H9 (cell line): ENCODE data around the gene TRIM56. TPM values are rescaled to one million over a fixed set of nuclear protein-coding genes. Genes with fewer than 3 reads are reported as not detected.

Experiments used
- DNase-seq: peaks from one replicate; pipeline ENCODE4 v3.0.0-alpha.2; 2017
- H2AFZ ChIP-seq: one replicate; pipeline ENCODE4 v1.6.1; 2013; ENCODE audit warnings: mild to moderate bottlenecking, low read length, control low read depth, moderate library complexity
- H2AK5ac ChIP-seq: 2 replicates; pipeline ENCODE4 v1.6.1; 2013; ENCODE audit warnings: low read length, control low read depth, mixed read lengths; ENCODE audit not compliant: insufficient read length
- H2BK120ac ChIP-seq: one replicate; pipeline ENCODE4 v1.6.1; 2013; ENCODE audit warnings: low read depth, mild to moderate bottlenecking, low read length, control low read depth, inconsistent platforms; ENCODE audit not compliant: poor library complexity, severe bottlenecking
- H2BK12ac ChIP-seq: 2 replicates; pipeline ENCODE4 v1.6.1; 2013; ENCODE audit warnings: low read length, control low read depth, mixed read lengths, low read depth; ENCODE audit not compliant: insufficient read length
- H2BK15ac ChIP-seq: 2 replicates; pipeline ENCODE4 v1.6.1; 2013; ENCODE audit warnings: low read depth, low read length, control low read depth
- H2BK20ac ChIP-seq: one replicate; pipeline ENCODE4 v1.6.1; 2013; ENCODE audit warnings: low read depth, mild to moderate bottlenecking, low read length, control low read depth, inconsistent platforms; ENCODE audit not compliant: poor library complexity, severe bottlenecking
- H2BK5ac ChIP-seq: 2 replicates; pipeline ENCODE4 v1.6.1; 2013; ENCODE audit warnings: low read length, control low read depth, mixed read lengths; ENCODE audit not compliant: insufficient read length
- H3K14ac ChIP-seq: 2 replicates; pipeline ENCODE4 v1.6.1; 2013; ENCODE audit warnings: low read length, control low read depth; ENCODE audit not compliant: insufficient read depth
- H3K18ac ChIP-seq: 2 replicates; pipeline ENCODE4 v1.6.1; 2013; ENCODE audit warnings: low read depth, mild to moderate bottlenecking, mixed read lengths, low read length, control low read depth; ENCODE audit not compliant: insufficient read length
- H3K23ac ChIP-seq: 2 replicates; pipeline ENCODE4 v1.6.1; 2013; ENCODE audit warnings: low read length, control low read depth, mixed read lengths, low read depth; ENCODE audit not compliant: insufficient read length
- H3K23me2 ChIP-seq: 2 replicates; pipeline ENCODE4 v1.6.1; 2013; ENCODE audit warnings: low read depth, mild to moderate bottlenecking, mixed read lengths, low read length, control low read depth; ENCODE audit not compliant: insufficient read length, poor library complexity, severe bottlenecking
- H3K27ac ChIP-seq: 2 replicates; pipeline ENCODE4 v1.5.1; 2013; ENCODE audit warnings: low read length, control low read depth, mixed read lengths, low read depth; ENCODE audit not compliant: insufficient read length
- H3K27me3 ChIP-seq: 2 replicates; pipeline ENCODE4 v1.6.1; 2013; ENCODE audit warnings: low read length, control low read depth, inconsistent platforms; ENCODE audit not compliant: insufficient read depth
- H3K4ac ChIP-seq: 2 replicates; pipeline ENCODE4 v1.6.1; 2013; ENCODE audit warnings: low read depth, mild to moderate bottlenecking, control low read depth, inconsistent platforms, low read length, moderate library complexity
- H3K4me1 ChIP-seq: 2 replicates; pipeline ENCODE4 v1.6.1; 2013; ENCODE audit warnings: low read length, control low read depth, inconsistent platforms; ENCODE audit not compliant: insufficient read depth
- H3K4me2 ChIP-seq: 2 replicates; pipeline ENCODE4 v1.6.1; 2013; ENCODE audit warnings: low read length, control low read depth, mixed read lengths; ENCODE audit not compliant: insufficient read length, insufficient read depth
- H3K56ac ChIP-seq: 2 replicates; pipeline ENCODE4 v1.6.1; 2013; ENCODE audit warnings: low read depth, mild to moderate bottlenecking, mixed read lengths, low read length, control low read depth; ENCODE audit not compliant: insufficient read length
- H3K79me1 ChIP-seq: 2 replicates; pipeline ENCODE4 v1.6.1; 2013; ENCODE audit warnings: low read depth, mild to moderate bottlenecking, moderate library complexity, low read length, control low read depth, inconsistent platforms; ENCODE audit not compliant: insufficient read depth, poor library complexity, severe bottlenecking
- H3K79me2 ChIP-seq: 2 replicates; pipeline ENCODE4 v1.6.1; 2013; ENCODE audit warnings: low read length, control low read depth, inconsistent platforms; ENCODE audit not compliant: insufficient read depth
- H3K9ac ChIP-seq: 2 replicates; pipeline ENCODE4 v1.6.1; 2013; ENCODE audit warnings: low read length, control low read depth, mixed read lengths; ENCODE audit not compliant: insufficient read length; ENCODE audit errors: extremely low read depth
- H3K9me3 ChIP-seq: one replicate; pipeline ENCODE4 v1.6.1; 2013; ENCODE audit warnings: low read depth, low read length, inconsistent platforms; ENCODE audit not compliant: control insufficient read depth
- H3T11ph ChIP-seq: one replicate; pipeline ENCODE4 v1.6.1; 2013; ENCODE audit warnings: mild to moderate bottlenecking, low read length, control low read depth, inconsistent platforms
- H4K20me1 ChIP-seq: one replicate; pipeline ENCODE4 v1.6.1; 2013; ENCODE audit not compliant: control insufficient read depth, insufficient read length, insufficient read depth
- H4K5ac ChIP-seq: 2 replicates; pipeline ENCODE4 v1.6.1; 2013; ENCODE audit warnings: low read depth, mild to moderate bottlenecking, mixed read lengths, low read length, control low read depth; ENCODE audit not compliant: insufficient read length
- H4K8ac ChIP-seq: replicated peaks from 2 replicates; pipeline ENCODE4 v1.6.1; 2013; ENCODE audit warnings: low read length, control low read depth, mixed read lengths, low read depth; ENCODE audit not compliant: insufficient read length
- H4K91ac ChIP-seq: 2 replicates; pipeline ENCODE4 v1.6.1; 2013; ENCODE audit warnings: low read depth, mild to moderate bottlenecking, moderate library complexity, mixed read lengths, low read length, control low read depth; ENCODE audit not compliant: insufficient read length
- H3K27ac Mint-ChIP-seq, 3 experiments: 2 replicates in 2 of 3; 3 replicates in 1 of 3; pipeline ENCODE4 v1.8.0; 2020 to 2021; ENCODE audit warnings: mixed read lengths in 3 of 3, mild to moderate bottlenecking in 1 of 3, moderate library complexity in 1 of 3
- H3K27me3 Mint-ChIP-seq: 2 replicates; pipeline ENCODE4 v1.8.0; 2021; ENCODE audit warnings: low read depth, mild to moderate bottlenecking, moderate library complexity, mixed read lengths
- H3K36me3 Mint-ChIP-seq, 3 experiments: 2 replicates in 2 of 3; 3 replicates in 1 of 3; pipeline ENCODE4 v1.8.0; 2020 to 2021; ENCODE audit warnings: low read depth in 3 of 3, mixed read lengths in 3 of 3; ENCODE audit not compliant: insufficient read depth in 1 of 3
- H3K4me1 Mint-ChIP-seq, 2 experiments: 2 replicates each; pipeline ENCODE4 v1.8.0; 2020; ENCODE audit warnings: mixed read lengths in 2 of 2
- H3K4me3 Mint-ChIP-seq, 2 experiments: 2 replicates in 1 of 2; 3 replicates in 1 of 2; pipeline ENCODE4 v1.8.0; 2020 to 2021; ENCODE audit warnings: mild to moderate bottlenecking in 2 of 2, mixed read lengths in 2 of 2, moderate library complexity in 1 of 2
- H3K9me3 Mint-ChIP-seq, 2 experiments: 2 replicates in 1 of 2; 3 replicates in 1 of 2; pipeline ENCODE4 v1.8.0; 2020; ENCODE audit warnings: mild to moderate bottlenecking in 2 of 2, mixed read lengths in 2 of 2, moderate library complexity in 1 of 2
- CTCF ChIP-seq: fragments of 200-600 bp; sonication (generic); conservative IDR thresholded peaks from 3 replicates; pipeline ENCODE4 v1.8.0; 2021; ENCODE audit warnings: antibody characterized with exemption, mild to moderate bottlenecking
- WGBS: extraction: QIAGEN DNeasy Blood & Tissue Kit; methylation state at CpG from one replicate; pipeline ENCODE4 v1.1.7; 2013; ENCODE audit warnings: missing lambda C conversion rate, low lambda C conversion rate, mixed read lengths; ENCODE audit not compliant: insufficient read length; ENCODE audit errors: extremely low coverage; 5-methylcytosine and 5-hydroxymethylcytosine counted together
- total RNA-seq: library from RNA; stranded (reverse); gene quantifications from 2 replicates; pipeline ENCODE4 v1.2.1, GENCODE V29; 2021

Gene TRIM56
- total RNA-seq, 1 experiment from 2014 or later = 21.8 TPM

DNA sequence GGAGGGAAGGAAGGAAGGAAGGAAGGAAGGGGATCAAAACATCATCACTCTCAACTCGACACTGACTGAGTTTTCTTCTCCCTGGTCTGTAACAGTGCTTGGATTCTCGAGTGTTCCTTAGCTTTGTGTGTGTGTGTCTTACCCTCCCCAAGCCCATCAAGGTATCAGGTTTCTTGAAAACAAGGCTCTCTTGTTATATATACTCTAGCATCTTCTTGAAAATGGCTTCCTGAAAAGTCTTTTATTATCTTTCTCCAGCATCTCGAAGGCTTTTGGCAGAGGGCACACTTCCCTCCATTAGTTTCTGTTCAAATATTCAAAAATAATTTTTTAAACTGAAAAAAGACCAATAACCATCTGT lies 55.0 kb downstream of the TRIM56 start:
- peak overlapping the region in 1 of 3 experiments; percentile 67; a peak in 1 of 7 replicates for H3K27ac Mint-ChIP-seq
- DNase-seq = no peak
- Histone ChIP-seq H2BK12ac (no peak overlapping the region), H3K23ac (no peak overlapping the region), H3K18ac (no peak overlapping the region), H2BK15ac (no peak overlapping the region), H2BK20ac (no peak overlapping the region), H4K5ac (no peak overlapping the region), H3K56ac (no peak overlapping the region), H3K4me1 (no peaks in the 10 kb centered on the region; the same call in 1 of the 2 replicates), H3T11ph (no peak overlapping the region), H3K79me2 (no peaks in the 10 kb centered on the region), H4K20me1 (no peaks in the 10 kb centered on the region), H4K8ac (no peak overlapping the region), H3K9ac (no peak overlapping the region), H3K4ac (no peak overlapping the region), H2AFZ (no peak overlapping the region), H3K27ac (no peak overlapping the region), H3K27me3 (no peaks in the 10 kb centered on the region), H3K79me1 (no peaks in the 10 kb centered on the region), H2BK5ac (no peak overlapping the region), H3K23me2 (peaks cover 3% of the 10 kb centered on the region), H3K14ac (no peak overlapping the region), H4K91ac (no peak overlapping the region), H2BK120ac (no peak overlapping the region), H3K9me3 (no peaks in the 10 kb centered on the region), H2AK5ac (no peak overlapping the region), H3K4me2 (peak overlapping the region; percentile 30)
- H3K9me3 Mint-ChIP-seq = no peaks in the 10 kb centered on the region; a peak in 1 of 5 replicates
- peaks cover 0 to 12% (median 0%) of the 10 kb centered on the region in 3 experiments; a peak in 2 of 7 replicates for H3K36me3 Mint-ChIP-seq
- no peaks in the 10 kb centered on the region for H3K27me3 Mint-ChIP-seq
- peaks cover 21 to 24% of the 10 kb centered on the region in 2 experiments for H3K4me1 Mint-ChIP-seq
- WGBS = no CpG with 5 or more reads among the region's 3 CpGs
- H3K4me3 Mint-ChIP-seq = no peak overlapping the region; a peak in 1 of 5 replicates
- TF ChIP-seq CTCF = no peak
